Fibroblast of skin of left quadriceps (primary cell): ENCODE measurements around the gene TMEM53.

Experiments
- DNase-seq, 2 experiments: peaks; one replicate each; pipeline ENCODE4 v3.0.0-alpha.2; 2013; ENCODE audit warnings: low read depth in 2 of 2

TMEM53 gene

DNA sequence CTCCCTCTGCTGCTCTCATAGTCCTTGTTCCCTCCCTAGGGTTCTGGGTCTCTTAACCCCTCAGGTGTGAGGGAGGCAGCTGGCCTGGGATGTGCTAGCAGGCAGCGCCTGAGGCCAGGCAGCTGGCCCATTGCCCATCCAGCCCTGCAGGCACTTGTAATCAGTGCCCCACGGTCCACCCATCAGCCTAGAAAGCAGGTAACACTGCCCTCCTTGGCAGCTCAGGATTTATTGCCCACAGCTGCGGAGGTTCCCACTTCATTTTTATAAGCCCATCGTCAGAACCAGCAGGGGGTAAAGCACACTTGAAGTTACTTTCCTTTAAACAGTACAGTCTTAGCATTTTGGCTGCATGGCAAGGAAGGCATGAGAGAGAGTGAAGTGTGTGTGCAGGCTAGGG is 70.6 kb downstream of the TMEM53 start:
- DNase-seq = no peak
